MM.1S (cell line): ENCODE data around the gene VAPB.

Experiments
- DNase-seq: peaks from one replicate; pipeline ENCODE4 v3.0.0-alpha.2; 2015
- H2AFZ ChIP-seq: fragments of 300-600 bp; sonication (generic); 2 replicates; pipeline ENCODE4 v1.6.0; 2016; ENCODE audit warnings: antibody characterized with exemption, low read length
- H3F3A ChIP-seq: fragments of 300-600 bp; sonication (generic); 2 replicates; pipeline ENCODE4 v1.6.1; 2016; ENCODE audit warnings: mild to moderate bottlenecking, antibody characterized with exemption, low read length, moderate library complexity, mixed read lengths; ENCODE audit not compliant: insufficient read depth
- H3K27ac ChIP-seq: fragments of 300-600 bp; sonication (generic); 2 replicates; pipeline ENCODE4 v1.5.1; 2016; ENCODE audit warnings: mild to moderate bottlenecking, low read length
- H3K27me3 ChIP-seq: fragments of 300-600 bp; sonication (generic); replicated peaks from 2 replicates; pipeline ENCODE4 v1.6.0; 2016; ENCODE audit warnings: low read length; ENCODE audit not compliant: insufficient read depth
- H3K36me3 ChIP-seq: fragments of 300-600 bp; sonication (generic); replicated peaks from 2 replicates; pipeline ENCODE4 v1.6.1; 2016; ENCODE audit warnings: mild to moderate bottlenecking, low read length, mixed read lengths; ENCODE audit not compliant: insufficient read depth
- H3K4me1 ChIP-seq: fragments of 300-600 bp; sonication (generic); 2 replicates; pipeline ENCODE4 v1.6.1; 2016; ENCODE audit warnings: low read length, mixed read lengths
- H3K4me2 ChIP-seq: fragments of 300-600 bp; sonication (generic); 2 replicates; pipeline ENCODE4 v1.6.0; 2016; ENCODE audit warnings: low read depth, low read length
- H3K4me3 ChIP-seq: fragments of 300-600 bp; sonication (generic); 2 replicates; pipeline ENCODE4 v1.5.1; 2016; ENCODE audit warnings: low read length, mixed read lengths
- H3K79me2 ChIP-seq: fragments of 300-600 bp; sonication (generic); 2 replicates; pipeline ENCODE4 v1.6.1; 2016; ENCODE audit warnings: mixed run types, low read length, mixed read lengths
- H3K9ac ChIP-seq: fragments of 300-600 bp; sonication (generic); 2 replicates; pipeline ENCODE4 v1.6.1; 2016; ENCODE audit warnings: low read length, mixed read lengths
- H3K9me2 ChIP-seq: fragments of 300-600 bp; sonication (generic); replicated peaks from 2 replicates; pipeline ENCODE4 v1.6.1; 2016; ENCODE audit warnings: mild to moderate bottlenecking, low read length, mixed read lengths; ENCODE audit not compliant: insufficient read depth
- H3K9me3 ChIP-seq: fragments of 300-600 bp; sonication (generic); replicated peaks from 2 replicates; pipeline ENCODE4 v1.6.1; 2016; ENCODE audit warnings: mild to moderate bottlenecking, low read length, mixed read lengths; ENCODE audit not compliant: insufficient read depth
- H4K20me1 ChIP-seq: fragments of 300-600 bp; sonication (generic); 2 replicates; pipeline ENCODE4 v1.6.1; 2016; ENCODE audit warnings: mild to moderate bottlenecking, low read length, moderate library complexity, mixed read lengths; ENCODE audit not compliant: insufficient read depth
- CTCF ChIP-seq: fragments of 300-600 bp; sonication (generic); IDR thresholded peaks from 2 replicates; pipeline ENCODE4 v1.5.1; 2016; ENCODE audit warnings: antibody characterized with exemption, low read length, mixed read lengths
- EZH2 ChIP-seq: fragments of 300-600 bp; sonication (generic); optimal IDR thresholded peaks from 2 replicates; pipeline ENCODE3; 2017; ENCODE audit warnings: low read depth, mild to moderate bottlenecking, antibody characterized with exemption, low read length, mixed read lengths
- EZH2phosphoT487 ChIP-seq: fragments of 300-600 bp; sonication (generic); IDR thresholded peaks from 2 replicates; pipeline ENCODE4 v1.6.1; 2018; ENCODE audit warnings: antibody characterized with exemption, low read length

The VAPB gene

GRCh38 chr20:58440021-58440767 lies 51.2 kb downstream of the VAPB start:
- H4K20me1 ChIP-seq: no peaks in the 10 kb centered on the region
- no peaks in the 10 kb centered on the region for H3K9me2 ChIP-seq
- H3K4me3 ChIP-seq: no peak overlapping the region
- H3K27me3 ChIP-seq: no peaks in the 10 kb centered on the region
- H3K9ac ChIP-seq: no peak overlapping the region
- no peak overlapping the region for H3K4me2 ChIP-seq
- H3K9me3 ChIP-seq: no peaks in the 10 kb centered on the region
- TF ChIP-seq CTCF (no peak), EZH2 (no peak), EZH2phosphoT487 (no peak)
- H3K36me3 ChIP-seq: 0 out of 2 replicates have a peak, but pooled peaks cover 3% of the 10 kb centered on the region
- no peak overlapping the region for H3K27ac ChIP-seq
- DNase-seq: no peak
- 0 out of 2 replicates have a peak, but pooled peaks cover 8% of the 10 kb centered on the region for H3K4me1 ChIP-seq
- H3K79me2 ChIP-seq: peaks cover 42% of the 10 kb centered on the region
- no peaks in the 10 kb centered on the region for H3F3A ChIP-seq
- H2AFZ ChIP-seq: no peak overlapping the region

GRCh38 chr20:58441723-58442122 lies 52.7 kb downstream of the VAPB start:
- Histone ChIP-seq H3K9me2 (no peaks in the 10 kb centered on the region), H2AFZ (no peak overlapping the region), H3K36me3 (0 out of 2 replicates have a peak, but pooled peaks cover 3% of the 10 kb centered on the region), H3K4me2 (no peak overlapping the region), H3K27ac (no peak overlapping the region), H3K4me1 (0 out of 2 replicates have a peak, but pooled peaks cover 9% of the 10 kb centered on the region), H3K9ac (no peak overlapping the region), H3K27me3 (no peaks in the 10 kb centered on the region), H3K4me3 (no peak overlapping the region), H3F3A (no peaks in the 10 kb centered on the region), H4K20me1 (no peaks in the 10 kb centered on the region), H3K9me3 (no peaks in the 10 kb centered on the region), H3K79me2 (peaks cover 34% of the 10 kb centered on the region)
- TF ChIP-seq EZH2phosphoT487: no peak
- no peak for TF ChIP-seq CTCF
- no peak for TF ChIP-seq EZH2
- DNase-seq: no peak

GRCh38 chr20:58444746-58445255 lies 55.8 kb downstream of the VAPB start:
- H3K4me1 ChIP-seq: 0 out of 2 replicates have a peak, but pooled peaks cover 5% of the 10 kb centered on the region
- no peaks in the 10 kb centered on the region for H3K9me2 ChIP-seq
- H3K27me3 ChIP-seq: no peaks in the 10 kb centered on the region
- no peak overlapping the region for H3K4me3 ChIP-seq
- H3F3A ChIP-seq: no peaks in the 10 kb centered on the region
- TF ChIP-seq EZH2 (no peak), EZH2phosphoT487 (no peak), CTCF (no peak)
- DNase-seq: no peak
- H3K9me3 ChIP-seq: no peaks in the 10 kb centered on the region
- no peak overlapping the region for H2AFZ ChIP-seq
- H3K4me2 ChIP-seq: no peak overlapping the region
- H3K27ac ChIP-seq: no peak overlapping the region
- H3K36me3 ChIP-seq: 0 out of 2 replicates have a peak, but pooled peaks cover under 1% of the 10 kb centered on the region
- H3K9ac ChIP-seq: no peak overlapping the region
- no peaks in the 10 kb centered on the region for H4K20me1 ChIP-seq
- H3K79me2 ChIP-seq: peaks cover 17% of the 10 kb centered on the region; the same call in 1 of the 2 replicates
